ENCODE data around the gene UBQLN1.

The UBQLN1 gene

DNA sequence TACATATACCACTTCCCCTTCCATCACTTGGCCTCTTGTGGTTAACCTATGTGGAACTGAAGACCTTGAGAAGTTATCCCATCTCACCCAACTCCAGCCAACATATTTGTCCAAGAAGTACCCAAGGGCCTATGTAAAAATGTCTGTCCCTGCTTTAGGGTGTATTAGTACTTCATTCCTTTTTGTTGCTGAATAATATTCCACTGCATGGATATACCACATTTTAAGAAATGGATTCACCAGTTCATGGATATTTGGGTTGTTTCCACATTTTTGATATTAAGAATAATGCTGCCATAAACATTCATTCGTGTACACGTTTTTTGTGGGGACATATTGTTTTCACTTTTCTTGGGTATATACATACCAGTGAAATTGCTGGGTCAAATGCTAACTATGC is 56.2 kb downstream of the UBQLN1 start:
- H3K27ac ChIP-seq, result no peak overlapping the region
- no peak for TF ChIP-seq ZFX (IDR thresholded peaks at IDR 0.05)
- TF ChIP-seq, protein P1, sequence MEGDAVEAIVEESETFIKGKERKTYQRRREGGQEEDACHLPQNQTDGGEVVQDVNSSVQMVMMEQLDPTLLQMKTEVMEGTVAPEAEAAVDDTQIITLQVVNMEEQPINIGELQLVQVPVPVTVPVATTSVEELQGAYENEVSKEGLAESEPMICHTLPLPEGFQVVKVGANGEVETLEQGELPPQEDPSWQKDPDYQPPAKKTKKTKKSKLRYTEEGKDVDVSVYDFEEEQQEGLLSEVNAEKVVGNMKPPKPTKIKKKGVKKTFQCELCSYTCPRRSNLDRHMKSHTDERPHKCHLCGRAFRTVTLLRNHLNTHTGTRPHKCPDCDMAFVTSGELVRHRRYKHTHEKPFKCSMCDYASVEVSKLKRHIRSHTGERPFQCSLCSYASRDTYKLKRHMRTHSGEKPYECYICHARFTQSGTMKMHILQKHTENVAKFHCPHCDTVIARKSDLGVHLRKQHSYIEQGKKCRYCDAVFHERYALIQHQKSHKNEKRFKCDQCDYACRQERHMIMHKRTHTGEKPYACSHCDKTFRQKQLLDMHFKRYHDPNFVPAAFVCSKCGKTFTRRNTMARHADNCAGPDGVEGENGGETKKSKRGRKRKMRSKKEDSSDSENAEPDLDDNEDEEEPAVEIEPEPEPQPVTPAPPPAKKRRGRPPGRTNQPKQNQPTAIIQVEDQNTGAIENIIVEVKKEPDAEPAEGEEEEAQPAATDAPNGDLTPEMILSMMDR (conservative IDR thresholded peaks at IDR 0.05), result no peak

DNA sequence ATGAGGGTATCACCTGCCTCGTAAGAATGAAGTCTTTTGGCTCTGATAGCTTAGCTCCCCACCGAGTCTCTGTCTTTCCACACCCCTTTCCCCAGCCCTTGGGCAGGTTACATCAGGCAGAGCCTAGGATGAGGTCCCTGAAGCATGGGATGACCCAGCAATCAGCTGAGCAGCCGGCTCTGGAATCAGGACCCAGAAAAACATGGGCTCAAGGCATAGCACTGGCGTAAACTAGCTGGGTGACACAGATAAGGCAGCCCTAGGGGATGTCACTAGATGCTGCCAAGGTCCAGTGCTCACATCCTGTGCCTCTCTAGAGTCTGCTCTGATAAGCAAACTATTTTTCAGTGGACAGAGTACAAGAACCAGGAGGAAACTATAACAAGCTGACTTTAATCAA is 58.2 kb downstream of the UBQLN1 start:
- no peak overlapping the region for H3K27ac ChIP-seq
- TF ChIP-seq, protein P1 (conservative IDR thresholded peaks at IDR 0.05), result no peak
- no peak for TF ChIP-seq ZFX (IDR thresholded peaks at IDR 0.05)

DNA sequence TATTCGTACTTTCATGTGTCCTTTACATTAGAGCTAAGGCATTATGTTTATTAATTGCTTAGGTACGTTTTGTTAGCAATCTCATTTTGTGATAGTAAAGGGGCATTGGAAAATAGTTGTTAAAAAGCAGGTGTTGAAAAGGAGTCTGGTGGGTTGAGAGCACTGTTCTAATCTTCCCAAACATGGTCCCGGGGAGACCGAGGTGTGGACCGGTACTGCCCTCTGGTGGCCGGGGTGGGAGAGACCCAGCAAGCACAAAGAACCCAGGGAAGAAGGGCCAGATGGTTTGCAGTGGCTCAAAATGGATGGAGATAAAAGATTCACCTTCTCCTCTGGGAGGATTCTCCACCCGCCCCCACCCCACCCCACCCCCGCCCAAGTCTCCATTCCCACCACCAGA is 58.7 kb downstream of the UBQLN1 start:
- no peak overlapping the region for H3K27ac ChIP-seq
- TF ChIP-seq ZFX (IDR thresholded peaks at IDR 0.05), result no peak
- TF ChIP-seq, protein P1 (conservative IDR thresholded peaks at IDR 0.05), result peak; percentile 88

DNA sequence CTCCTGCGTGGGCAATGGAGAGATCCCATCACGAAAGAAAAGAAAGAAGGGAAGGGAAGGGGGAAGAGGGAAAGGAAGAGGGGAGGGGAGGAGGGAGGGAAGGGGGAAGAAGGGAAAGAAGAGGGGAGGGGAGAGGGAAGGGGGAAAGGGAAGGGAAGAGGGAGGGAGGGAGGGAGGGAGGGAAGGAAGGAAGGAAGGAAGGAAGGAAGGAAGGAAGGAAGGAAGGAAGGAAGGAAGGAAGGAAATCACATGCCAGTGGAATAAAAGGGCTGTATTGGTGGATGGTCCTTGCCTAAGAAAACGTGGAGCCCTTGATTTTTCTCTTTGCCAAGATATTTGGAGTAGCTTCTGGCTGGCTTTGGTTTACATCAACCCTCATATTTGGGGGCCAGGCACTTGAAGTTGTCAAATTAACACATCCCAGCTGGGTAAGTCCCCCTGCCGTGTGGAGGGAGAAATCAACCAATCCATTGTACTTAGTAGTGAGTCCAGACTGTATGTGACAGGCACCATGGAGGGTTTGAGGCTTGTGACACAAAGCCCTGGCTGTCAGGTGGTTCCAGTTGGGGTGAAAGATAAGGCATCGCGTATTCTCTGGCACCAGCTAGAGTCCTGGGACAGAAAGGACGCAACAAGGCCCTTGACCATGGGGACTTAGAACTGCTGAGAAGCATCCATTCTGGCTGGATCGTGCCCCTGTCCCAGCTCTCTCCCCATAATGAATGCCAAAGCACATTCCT is 61.1 kb downstream of the UBQLN1 start:
- no peak overlapping the region for H3K27ac ChIP-seq
- TF ChIP-seq, protein P1 (conservative IDR thresholded peaks at IDR 0.05), result no peak
- no peak for TF ChIP-seq ZFX (IDR thresholded peaks at IDR 0.05)

DNA sequence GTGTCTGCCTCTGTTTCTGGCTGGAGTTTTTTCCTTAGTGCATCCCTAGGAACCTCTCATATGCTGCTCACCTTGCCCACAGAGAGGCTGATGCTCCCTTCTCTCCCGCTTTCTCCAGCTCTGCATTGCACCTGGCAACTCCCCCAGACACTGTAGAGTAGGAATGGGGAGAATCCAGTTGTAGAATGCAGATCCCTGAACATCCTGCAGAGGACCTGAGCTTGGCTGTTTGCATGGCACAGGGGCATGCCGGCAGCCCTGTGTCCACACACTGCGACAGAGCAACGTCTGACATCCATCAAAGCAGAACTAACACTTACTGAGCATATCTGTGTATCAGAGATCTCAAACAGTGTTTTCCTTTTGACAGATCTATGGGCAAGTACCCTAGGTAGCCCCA is 65.0 kb downstream of the UBQLN1 start:
- H3K27ac ChIP-seq, result no peak overlapping the region
- no peak for TF ChIP-seq ZFX (IDR thresholded peaks at IDR 0.05)
- TF ChIP-seq, protein P1 (conservative IDR thresholded peaks at IDR 0.05), result no peak

DNA sequence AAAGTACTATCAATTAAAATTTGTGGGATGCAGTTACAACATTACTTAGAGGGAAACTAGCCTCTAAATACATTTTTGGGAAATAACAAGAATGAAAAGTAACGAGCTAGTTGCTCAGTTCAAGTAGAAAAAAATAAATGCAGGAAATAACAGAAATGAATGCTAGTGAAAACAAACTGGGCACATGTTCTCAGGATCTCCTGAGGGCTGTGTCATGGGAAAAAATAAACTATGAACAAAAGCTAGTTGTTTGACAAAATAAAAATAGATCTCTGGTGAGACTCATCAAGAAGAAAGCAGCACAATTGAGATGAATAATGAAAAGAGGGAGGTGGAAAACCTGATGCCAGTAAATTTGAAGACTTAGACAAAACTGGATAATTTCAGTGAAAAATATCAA is 68.5 kb downstream of the UBQLN1 start:
- TF ChIP-seq, protein P1 (conservative IDR thresholded peaks at IDR 0.05), result no peak
- TF ChIP-seq ZFX (IDR thresholded peaks at IDR 0.05), result no peak
- H3K27ac ChIP-seq, result no peak overlapping the region

DNA sequence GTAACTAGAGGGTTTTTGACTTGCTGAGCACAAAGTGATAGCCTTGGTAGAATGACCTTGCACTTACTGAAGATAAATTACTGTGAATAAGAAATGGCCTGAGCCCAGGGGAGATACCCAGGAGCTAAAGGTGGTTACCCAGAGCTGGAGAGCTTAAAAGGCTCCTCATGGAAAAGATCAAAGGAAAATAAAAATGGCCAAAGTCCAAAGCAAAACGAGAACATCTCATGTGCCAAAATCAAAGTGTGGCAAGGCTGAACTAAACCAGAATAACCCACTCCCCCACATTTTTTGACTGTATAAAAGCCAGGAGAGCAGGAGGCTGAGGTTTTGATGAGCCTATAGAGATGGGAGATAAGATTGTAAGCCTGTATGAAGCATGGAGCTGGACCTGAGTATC is 70.4 kb downstream of the UBQLN1 start:
- H3K27ac ChIP-seq, result no peak overlapping the region
- TF ChIP-seq, protein P1 (conservative IDR thresholded peaks at IDR 0.05), result no peak
- no peak for TF ChIP-seq ZFX (IDR thresholded peaks at IDR 0.05)
